IMR-90 (cell line): ENCODE data around the gene RALGAPA1. TPM values are rescaled to one million over a fixed set of nuclear protein-coding genes. Genes with fewer than 3 reads are reported as not detected.
"Not testable (repeated sequence)": the region's sequence is repeated elsewhere in the genome, so short reads cannot be mapped to it uniquely, and the experiment has no call there.

Experiments used
- ATAC-seq: fragments of 200-7000 bp; cut with Tn5 transposase; 2 replicates; pipeline ENCODE4 v1.9.1; 2020; ENCODE audit warnings: low read depth, mild to moderate bottlenecking, moderate library complexity
- BruUV-seq: library from RNA; stranded (reverse); fragments of 400-500 nt; replicated peaks from 2 replicates; lab custom pipeline; 2021; lab: Mats Ljungman, UMichigan
- CTCF ChIA-PET: fragments of 300-600 bp; formaldehyde crosslinking; extraction: SDS; loops from one replicate; lab custom pipeline; 2021; ENCODE audit warnings: antibody characterized with exemption; lab: Yijun Ruan, JAX
- POLR2A ChIA-PET: fragments of 300-600 bp; sonication (Branson Sonifier 250); formaldehyde crosslinking; loops from one replicate; lab custom pipeline; 2022; ENCODE audit warnings: antibody characterized with exemption; ENCODE audit not compliant: unreplicated experiment; lab: Charles Lee
- DNase-seq: peaks from one replicate; pipeline ENCODE4 v3.0.0; 2013
- H2AFZ ChIP-seq: replicated peaks from 2 replicates; pipeline ENCODE3; 2013; ENCODE audit warnings: low read length, mild to moderate bottlenecking; ENCODE audit not compliant: poor library complexity
- H2AK5ac ChIP-seq: 2 replicates; pipeline ENCODE4 v1.6.1; 2013; ENCODE audit warnings: low read depth, low read length, inconsistent platforms
- H2AK9ac ChIP-seq: replicated peaks from 2 replicates; pipeline ENCODE3; 2013; ENCODE audit warnings: mild to moderate bottlenecking, low read depth, low read length, moderate library complexity; ENCODE audit not compliant: poor library complexity
- H2BK120ac ChIP-seq: 2 replicates; pipeline ENCODE4 v1.6.1; 2013; ENCODE audit warnings: low read depth, low read length, inconsistent platforms
- H2BK15ac ChIP-seq: 3 replicates; pipeline ENCODE4 v1.6.1; 2013; ENCODE audit warnings: low read depth, low read length, inconsistent platforms
- H2BK20ac ChIP-seq: 2 replicates; pipeline ENCODE4 v1.6.1; 2013; ENCODE audit warnings: low read depth, mild to moderate bottlenecking, inconsistent platforms, low read length, moderate library complexity
- H2BK5ac ChIP-seq: 2 replicates; pipeline ENCODE4 v1.6.1; 2013; ENCODE audit warnings: mild to moderate bottlenecking, low read depth, low read length, inconsistent platforms; ENCODE audit not compliant: poor library complexity, severe bottlenecking
- H3K14ac ChIP-seq: replicated peaks from 2 replicates; pipeline ENCODE4 v1.6.1; 2013; ENCODE audit warnings: low read depth, low read length, inconsistent platforms
- H3K18ac ChIP-seq: 2 replicates; pipeline ENCODE4 v1.6.1; 2013; ENCODE audit warnings: low read depth, low read length, control low read depth
- H3K23ac ChIP-seq: 2 replicates; pipeline ENCODE4 v1.6.1; 2013; ENCODE audit warnings: low read depth, low read length, inconsistent platforms
- H3K27ac ChIP-seq: 2 replicates; pipeline ENCODE4 v1.5.1; 2013; ENCODE audit warnings: mild to moderate bottlenecking, control low read depth, low read length; ENCODE audit not compliant: insufficient read depth
- H3K27me3 ChIP-seq: 2 replicates; pipeline ENCODE4 v1.6.1; 2013; ENCODE audit warnings: low read length; ENCODE audit not compliant: control insufficient read depth, insufficient read depth
- H3K36me3 ChIP-seq: 2 replicates; pipeline ENCODE4 v1.6.1; 2013; ENCODE audit warnings: low read length, mixed read lengths; ENCODE audit not compliant: control insufficient read depth, insufficient read depth
- H3K4ac ChIP-seq: 2 replicates; pipeline ENCODE4 v1.6.1; 2013; ENCODE audit warnings: low read depth, low read length, inconsistent platforms
- H3K4me1 ChIP-seq: 2 replicates; pipeline ENCODE4 v1.6.1; 2013; ENCODE audit warnings: low read length, mixed read lengths; ENCODE audit not compliant: control insufficient read depth, insufficient read depth
- H3K4me2 ChIP-seq: 2 replicates; pipeline ENCODE4 v1.6.1; 2013; ENCODE audit warnings: low read depth, mild to moderate bottlenecking, control low read depth, low read length, moderate library complexity
- H3K4me3 ChIP-seq: 2 replicates; pipeline ENCODE4 v1.5.1; 2013; ENCODE audit warnings: low read depth, mild to moderate bottlenecking, control low read depth, low read length, moderate library complexity; ENCODE audit not compliant: insufficient read depth
- H3K56ac ChIP-seq: 2 replicates; pipeline ENCODE4 v1.6.1; 2013; ENCODE audit warnings: low read length, inconsistent platforms; ENCODE audit not compliant: insufficient read depth; ENCODE audit errors: extremely low read depth
- H3K79me1 ChIP-seq, 2 experiments: 2 replicates each; pipeline ENCODE4 v1.6.1; 2013; ENCODE audit warnings: low read length in 2 of 2, inconsistent platforms in 1 of 2, low read depth in 1 of 2
- H3K9ac ChIP-seq: 2 replicates; pipeline ENCODE4 v1.6.1; 2013; ENCODE audit warnings: low read depth, low read length, control low read depth
- H3K9me1 ChIP-seq: 2 replicates; pipeline ENCODE4 v1.6.1; 2013; ENCODE audit warnings: low read length, inconsistent platforms; ENCODE audit not compliant: insufficient read depth
- H3K9me3 ChIP-seq: 2 replicates; pipeline ENCODE4 v1.6.1; 2013; ENCODE audit warnings: low read length; ENCODE audit not compliant: control insufficient read depth, insufficient read depth
- H4K20me1 ChIP-seq: 2 replicates; pipeline ENCODE4 v1.6.1; 2013; ENCODE audit warnings: low read length, inconsistent platforms; ENCODE audit not compliant: insufficient read depth
- H4K5ac ChIP-seq: 2 replicates; pipeline ENCODE4 v1.6.1; 2013; ENCODE audit warnings: mild to moderate bottlenecking, low read depth, low read length, control low read depth
- H4K8ac ChIP-seq, 2 experiments: 2 replicates each; pipeline ENCODE4 v1.6.1; 2013; ENCODE audit warnings: low read depth in 2 of 2, low read length in 2 of 2, control low read depth in 1 of 2, inconsistent platforms in 1 of 2
- H4K91ac ChIP-seq: 2 replicates; pipeline ENCODE4 v1.6.1; 2013; ENCODE audit warnings: low read depth, low read length, inconsistent platforms; ENCODE audit not compliant: insufficient read depth
- FOS ChIP-seq: fragments of 150-350 bp; IDR thresholded peaks from 2 replicates; pipeline ENCODE4 v1.6.1; 2016; ENCODE audit warnings: low read depth, low read length
- MXI1 ChIP-seq: IDR thresholded peaks from 2 replicates; pipeline ENCODE4 v1.6.1; 2012; ENCODE audit warnings: low read depth, mild to moderate bottlenecking, low read length, moderate library complexity, borderline replicate concordance
- NFE2L2 ChIP-seq: fragments of 150-350 bp; IDR thresholded peaks from 2 replicates; pipeline ENCODE4 v1.6.1; 2016; ENCODE audit warnings: low read depth, mild to moderate bottlenecking, low read length
- POLR2A ChIP-seq: IDR thresholded peaks from 2 replicates; pipeline ENCODE4 v1.6.1; 2012; ENCODE audit warnings: mild to moderate bottlenecking, low read depth, low read length
- WGBS, 2 experiments: methylation state at CpG; one replicate each; pipeline versions ENCODE4 v1.1.5 to v1.1.7; 2013; ENCODE audit warnings: missing lambda C conversion rate in 2 of 2; ENCODE audit not compliant: insufficient read length in 1 of 2; ENCODE audit errors: extremely low coverage in 2 of 2; 5-methylcytosine and 5-hydroxymethylcytosine counted together
- dilution Hi-C: fragments of 300-500 bp; cut with HindIII; formaldehyde crosslinking; loops from one replicate; pipeline ENCODE4 v1.14.3; 2018; ENCODE audit warnings: low sequenced_read_pairs; ENCODE audit not compliant: unreplicated experiment
- in situ Hi-C: fragments of 300-500 bp; cut with MboI; formaldehyde crosslinking; loops from 3 replicates; pipeline ENCODE4 v1.14.3; 2019; ENCODE audit warnings: low sequenced_read_pairs, inconsistent platforms, mixed read lengths
- intact Hi-C: fragments of 100-400 bp; cut with micrococcal nuclease; formaldehyde crosslinking; loops from 2 replicates; pipeline ENCODE4 v1.10.0; 2022
- polyA plus RNA-seq, 3 experiments: library from polyadenylated mRNA; depleted of rRNA; stranded (reverse); fragments of >200 nt; gene quantifications; 2 replicates each; pipeline ENCODE4 v1.2.3, GENCODE V29; 2012; ENCODE audit warnings: low replicate concordance in 1 of 3
- total RNA-seq: library from RNA; depleted of rRNA; stranded (reverse); fragments of >200 nt; gene quantifications from 2 replicates; pipeline ENCODE4 v1.2.3, GENCODE V29; 2012
- TF ChIP-seq, protein P1 (sequence below): fragments of 150-350 bp; IDR thresholded peaks from 2 replicates; pipeline ENCODE4 v1.6.1; 2016; ENCODE audit warnings: low read depth, mild to moderate bottlenecking, low read length, moderate library complexity, borderline replicate concordance

RALGAPA1 gene
- total and polyA plus RNA-seq, 2 of the 4 experiments (the other 2 are of a cell fraction), result 5.1 to 25.6 TPM

- dilution Hi-C loops, result no loop called here
- CTCF ChIA-PET, result no interaction called here
These were observed 214.5 kb downstream of the RALGAPA1 start for GRCh38 chr14:35594616-35595015.

DNA sequence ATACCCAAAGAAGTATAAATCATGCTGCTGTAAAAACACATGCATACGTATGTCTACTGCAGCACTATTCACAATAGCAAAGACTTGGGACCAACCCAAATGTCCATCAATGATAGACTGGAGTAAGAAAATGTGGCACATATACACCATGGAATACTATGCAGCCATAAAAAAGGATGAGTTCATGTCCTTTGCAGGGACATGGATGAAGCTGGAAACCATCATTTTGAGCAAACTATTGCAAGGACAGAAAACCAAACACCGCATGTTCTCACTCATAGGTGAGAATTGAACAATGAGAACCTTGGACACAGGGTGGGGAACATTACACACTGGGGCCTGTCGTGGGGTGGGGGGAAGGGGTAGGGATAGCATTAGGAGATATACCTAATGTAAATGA lies 221.7 kb downstream of the RALGAPA1 start:
- intact Hi-C loops, H4K91ac ChIP-seq, H2BK20ac ChIP-seq, H3K14ac ChIP-seq, H2AFZ ChIP-seq, H2BK15ac ChIP-seq, H4K20me1 ChIP-seq, H3K18ac ChIP-seq, H2BK5ac ChIP-seq, H4K8ac ChIP-seq, BruUV-seq, H3K4me2 ChIP-seq, dilution Hi-C loops, H3K79me1 ChIP-seq, ATAC-seq, H3K9me1 ChIP-seq, H3K27ac ChIP-seq, H3K56ac ChIP-seq, H3K23ac ChIP-seq, in situ Hi-C loops, H3K4me1 ChIP-seq, H3K36me3 ChIP-seq, POLR2A ChIA-PET, CTCF ChIA-PET, H3K9ac ChIP-seq, H3K27me3 ChIP-seq, H4K5ac ChIP-seq, H2AK9ac ChIP-seq, H3K4ac ChIP-seq, H2BK120ac ChIP-seq, DNase-seq, H3K9me3 ChIP-seq, H2AK5ac ChIP-seq, H3K4me3 ChIP-seq: not testable (repeated sequence)
- WGBS, 2 experiments, result no CpG with 5 or more reads among the region's 3 CpGs

More at GRCh38 chr14:35594616-35595015, 214.5 kb downstream of the RALGAPA1 start:
- no peak overlapping the region for H3K4me2 ChIP-seq
- H4K20me1 ChIP-seq, result no peaks in the 10 kb centered on the region
- intact Hi-C loops, result no loop called here
- H4K5ac ChIP-seq, result no peak overlapping the region
- no peak overlapping the region for H2AK9ac ChIP-seq
- H3K9me3 ChIP-seq, result no peaks in the 10 kb centered on the region
- TF ChIP-seq POLR2A (no peak), MXI1 (no peak), NFE2L2 (no peak), FOS (no peak)
- TF ChIP-seq, protein P1, sequence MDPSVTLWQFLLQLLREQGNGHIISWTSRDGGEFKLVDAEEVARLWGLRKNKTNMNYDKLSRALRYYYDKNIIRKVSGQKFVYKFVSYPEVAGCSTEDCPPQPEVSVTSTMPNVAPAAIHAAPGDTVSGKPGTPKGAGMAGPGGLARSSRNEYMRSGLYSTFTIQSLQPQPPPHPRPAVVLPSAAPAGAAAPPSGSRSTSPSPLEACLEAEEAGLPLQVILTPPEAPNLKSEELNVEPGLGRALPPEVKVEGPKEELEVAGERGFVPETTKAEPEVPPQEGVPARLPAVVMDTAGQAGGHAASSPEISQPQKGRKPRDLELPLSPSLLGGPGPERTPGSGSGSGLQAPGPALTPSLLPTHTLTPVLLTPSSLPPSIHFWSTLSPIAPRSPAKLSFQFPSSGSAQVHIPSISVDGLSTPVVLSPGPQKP, result no peak
- H3K4me3 ChIP-seq, result no peak overlapping the region
- 0 out of 4 replicates have a peak, but pooled peaks cover 0 to 2% of the 10 kb centered on the region in 2 experiments for H3K79me1 ChIP-seq
- no peak overlapping the region for H2BK5ac ChIP-seq
- no peak overlapping the region for H3K23ac ChIP-seq
- no peak overlapping the region for H4K91ac ChIP-seq
- H3K4ac ChIP-seq, result no peak overlapping the region
- peak; percentile 25 for DNase-seq
- H3K36me3 ChIP-seq, result no peaks in the 10 kb centered on the region
- no peak overlapping the region for H3K14ac ChIP-seq
- H2AK5ac ChIP-seq, result no peak overlapping the region
- no peak overlapping the region for H3K18ac ChIP-seq
- no peak for ATAC-seq
- H2AFZ ChIP-seq, result no peak overlapping the region
- no peak overlapping the region for H2BK120ac ChIP-seq
- H2BK20ac ChIP-seq, result no peak overlapping the region
- no peak overlapping the region for H3K9ac ChIP-seq
- no TSS peak for BruUV-seq
- no CpG with 5 or more reads among the region's 2 CpGs for WGBS, 2 experiments
- no peaks in the 10 kb centered on the region for H3K27me3 ChIP-seq
- H3K9me1 ChIP-seq, result peaks cover 4% of the 10 kb centered on the region; the same call in 1 of the 2 replicates
- H4K8ac ChIP-seq, result no peak overlapping the region
- H2BK15ac ChIP-seq, result no peak overlapping the region
- no peak overlapping the region for H3K56ac ChIP-seq
- in situ Hi-C loops, result no loop called here
- POLR2A ChIA-PET, result no interaction called here
- no peak overlapping the region for H3K27ac ChIP-seq
- H3K4me1 ChIP-seq, result no peaks in the 10 kb centered on the region
